Loucy (cell line): ENCODE results near the gene ACTR1A.

Experiments used
- H2AFZ ChIP-seq: fragments of 200-600 bp; sonication (generic); 2 replicates; pipeline ENCODE4 v1.6.0; 2016; ENCODE audit warnings: antibody characterized with exemption, mild to moderate bottlenecking, low read length, moderate library complexity
- H3F3A ChIP-seq: fragments of 200-600 bp; 2 replicates; pipeline ENCODE4 v1.6.0; 2016; ENCODE audit warnings: antibody characterized with exemption, low read depth, mild to moderate bottlenecking
- H3K27me3 ChIP-seq: fragments of 200-600 bp; sonication (generic); 2 replicates; pipeline ENCODE4 v1.6.1; 2014; ENCODE audit warnings: low read length, mild to moderate bottlenecking; ENCODE audit not compliant: insufficient read depth, poor library complexity, severe bottlenecking
- H3K36me3 ChIP-seq: fragments of 200-600 bp; sonication (generic); 2 replicates; pipeline ENCODE4 v1.6.1; 2016; ENCODE audit warnings: low read length; ENCODE audit not compliant: insufficient read depth
- H3K4me1 ChIP-seq: fragments of 200-600 bp; sonication (generic); 2 replicates; pipeline ENCODE4 v1.5.1; 2014; ENCODE audit warnings: low read length, mild to moderate bottlenecking; ENCODE audit not compliant: insufficient read depth, poor library complexity, severe bottlenecking
- H3K4me2 ChIP-seq: fragments of 200-600 bp; sonication (generic); 2 replicates; pipeline ENCODE4 v1.6.0; 2014; ENCODE audit warnings: antibody characterized with exemption, low read length, low read depth, mild to moderate bottlenecking; ENCODE audit not compliant: poor library complexity, severe bottlenecking
- H3K4me3 ChIP-seq: fragments of 200-600 bp; sonication (generic); 2 replicates; pipeline ENCODE4 v1.5.1; 2014; ENCODE audit warnings: low read length, mild to moderate bottlenecking, mixed read lengths; ENCODE audit not compliant: poor library complexity, severe bottlenecking
- H3K79me2 ChIP-seq: fragments of 200-600 bp; sonication (generic); 2 replicates; pipeline ENCODE4 v1.6.1; 2014; ENCODE audit warnings: low read length; ENCODE audit not compliant: insufficient read depth
- H3K9ac ChIP-seq: fragments of 200-600 bp; sonication (generic); 2 replicates; pipeline ENCODE4 v1.6.0; 2014; ENCODE audit warnings: mild to moderate bottlenecking, low read depth, low read length, moderate library complexity; ENCODE audit not compliant: poor library complexity, severe bottlenecking
- H3K9me2 ChIP-seq: fragments of 200-600 bp; sonication (generic); replicated peaks from 2 replicates; pipeline ENCODE4 v1.6.1; 2016; ENCODE audit warnings: low read depth, low read length, mixed read lengths
- H3K9me3 ChIP-seq: fragments of 200-600 bp; sonication (generic); 2 replicates; pipeline ENCODE4 v1.6.1; 2014; ENCODE audit warnings: mild to moderate bottlenecking, antibody characterized with exemption, low read length, low read depth; ENCODE audit not compliant: insufficient read depth
- H4K20me1 ChIP-seq: fragments of 200-600 bp; sonication (generic); 2 replicates; pipeline ENCODE4 v1.6.0; 2014; ENCODE audit warnings: antibody characterized with exemption, low read length, mild to moderate bottlenecking; ENCODE audit not compliant: insufficient read depth, poor library complexity, severe bottlenecking
- EZH2phosphoT487 ChIP-seq: fragments of 200-600 bp; IDR thresholded peaks from 2 replicates; pipeline ENCODE4 v1.6.1; 2018; ENCODE audit warnings: antibody characterized with exemption, mild to moderate bottlenecking, moderate library complexity, borderline replicate concordance
- TF ChIP-seq, protein P1 (sequence below): fragments of 200-600 bp; sonication (generic); conservative IDR thresholded peaks from 2 replicates; pipeline ENCODE4 v1.5.1; 2014; ENCODE audit warnings: mild to moderate bottlenecking, antibody characterized with exemption, low read length

The ACTR1A gene

DNA sequence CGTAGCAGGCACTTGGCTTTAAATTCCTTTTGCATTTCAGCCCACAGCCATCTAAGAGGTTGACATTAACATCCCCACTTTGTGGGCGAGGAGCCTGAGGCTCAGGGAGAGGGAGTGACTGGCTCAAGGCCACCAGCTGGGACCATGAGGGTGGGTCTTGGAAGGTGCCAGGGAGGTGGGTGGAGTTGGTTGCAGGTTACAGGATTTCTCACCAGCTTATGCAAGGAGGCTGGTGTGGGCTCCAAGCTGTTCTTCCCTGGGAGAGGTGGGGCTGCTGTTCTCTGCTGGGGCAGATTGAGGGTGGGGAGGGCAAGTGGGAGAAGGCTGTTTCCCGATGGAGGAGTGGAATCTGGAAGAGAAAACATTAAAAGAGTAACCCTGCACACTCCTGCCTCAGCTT lies 37.0 kb downstream of the ACTR1A start:
- Histone ChIP-seq H3F3A (no peaks in the 10 kb centered on the region), H3K4me3 (no peak overlapping the region), H3K9me2 (no peaks in the 10 kb centered on the region), H3K27me3 (no peaks in the 10 kb centered on the region), H3K4me2 (no peak overlapping the region), H4K20me1 (no peaks in the 10 kb centered on the region), H3K4me1 (peaks cover 16% of the 10 kb centered on the region), H3K9me3 (no peaks in the 10 kb centered on the region), H3K9ac (no peak overlapping the region), H3K79me2 (no peaks in the 10 kb centered on the region), H2AFZ (no peak overlapping the region), H3K36me3 (no peaks in the 10 kb centered on the region)
- TF ChIP-seq, protein P1, sequence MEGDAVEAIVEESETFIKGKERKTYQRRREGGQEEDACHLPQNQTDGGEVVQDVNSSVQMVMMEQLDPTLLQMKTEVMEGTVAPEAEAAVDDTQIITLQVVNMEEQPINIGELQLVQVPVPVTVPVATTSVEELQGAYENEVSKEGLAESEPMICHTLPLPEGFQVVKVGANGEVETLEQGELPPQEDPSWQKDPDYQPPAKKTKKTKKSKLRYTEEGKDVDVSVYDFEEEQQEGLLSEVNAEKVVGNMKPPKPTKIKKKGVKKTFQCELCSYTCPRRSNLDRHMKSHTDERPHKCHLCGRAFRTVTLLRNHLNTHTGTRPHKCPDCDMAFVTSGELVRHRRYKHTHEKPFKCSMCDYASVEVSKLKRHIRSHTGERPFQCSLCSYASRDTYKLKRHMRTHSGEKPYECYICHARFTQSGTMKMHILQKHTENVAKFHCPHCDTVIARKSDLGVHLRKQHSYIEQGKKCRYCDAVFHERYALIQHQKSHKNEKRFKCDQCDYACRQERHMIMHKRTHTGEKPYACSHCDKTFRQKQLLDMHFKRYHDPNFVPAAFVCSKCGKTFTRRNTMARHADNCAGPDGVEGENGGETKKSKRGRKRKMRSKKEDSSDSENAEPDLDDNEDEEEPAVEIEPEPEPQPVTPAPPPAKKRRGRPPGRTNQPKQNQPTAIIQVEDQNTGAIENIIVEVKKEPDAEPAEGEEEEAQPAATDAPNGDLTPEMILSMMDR = no peak
- TF ChIP-seq EZH2phosphoT487 = no peak

DNA sequence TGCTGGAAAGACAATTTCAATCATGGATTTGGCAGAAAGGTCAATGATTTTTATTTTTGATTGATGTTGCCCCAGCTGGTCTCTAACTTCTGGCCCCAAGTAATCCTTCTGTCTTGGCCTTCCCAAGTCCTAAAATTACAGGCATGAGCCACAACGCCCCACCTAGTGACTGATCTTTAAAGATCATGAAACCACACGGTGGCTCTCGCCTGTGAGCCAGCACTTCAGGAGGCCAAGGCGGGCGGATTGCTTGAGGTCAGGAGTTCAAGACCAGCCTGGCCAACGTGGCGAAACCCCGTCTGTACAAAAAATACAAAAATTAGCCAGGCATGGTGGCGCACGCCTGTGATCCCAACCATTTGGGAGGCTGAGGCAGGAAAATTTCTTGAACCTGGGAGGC lies 38.5 kb downstream of the ACTR1A start:
- H3K9me2 ChIP-seq = no peaks in the 10 kb centered on the region
- no peak overlapping the region for H3K9ac ChIP-seq
- no peaks in the 10 kb centered on the region for H3K27me3 ChIP-seq
- peaks cover 16% of the 10 kb centered on the region for H3K4me1 ChIP-seq
- H3K4me2 ChIP-seq = no peak overlapping the region
- H4K20me1 ChIP-seq = no peaks in the 10 kb centered on the region
- H2AFZ ChIP-seq = no peak overlapping the region
- H3F3A ChIP-seq = no peaks in the 10 kb centered on the region
- H3K4me3 ChIP-seq = no peak overlapping the region
- no peaks in the 10 kb centered on the region for H3K36me3 ChIP-seq
- TF ChIP-seq, protein P1 = no peak
- no peaks in the 10 kb centered on the region for H3K79me2 ChIP-seq
- no peaks in the 10 kb centered on the region for H3K9me3 ChIP-seq

DNA sequence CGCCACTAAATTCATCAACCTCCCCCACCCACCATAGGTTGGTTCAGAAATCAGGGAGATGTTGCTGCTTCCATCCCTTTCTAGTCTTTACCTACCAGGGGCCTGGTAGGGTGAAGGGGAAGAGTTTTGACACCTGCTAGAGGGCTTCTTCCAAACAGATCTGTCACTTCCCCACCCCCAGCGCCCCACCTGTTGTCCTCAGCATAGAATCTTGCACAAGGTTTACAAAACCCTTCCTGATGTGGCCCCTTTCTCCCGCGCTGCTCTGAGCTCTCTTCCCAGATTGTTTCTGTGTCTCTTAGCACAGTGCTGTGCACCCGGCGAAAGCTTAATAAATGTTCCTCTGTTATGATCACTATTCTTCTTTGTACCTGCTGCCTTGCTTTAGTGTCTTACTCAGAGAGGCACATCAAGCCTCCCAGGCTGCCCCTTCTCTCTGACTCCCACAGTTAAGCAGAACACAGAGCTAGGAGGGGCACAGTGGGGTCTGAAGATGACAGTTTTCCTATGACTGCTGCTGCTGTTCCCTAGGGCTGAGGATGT lies 39.9 kb downstream of the ACTR1A start:
- Histone ChIP-seq H4K20me1 (no peaks in the 10 kb centered on the region), H3K9me2 (no peaks in the 10 kb centered on the region), H3K9ac (no peak overlapping the region), H3K27me3 (no peaks in the 10 kb centered on the region), H3F3A (no peaks in the 10 kb centered on the region), H3K9me3 (no peaks in the 10 kb centered on the region), H3K4me1 (peaks cover 16% of the 10 kb centered on the region), H2AFZ (no peak overlapping the region), H3K4me2 (peak overlapping the region; percentile 98), H3K4me3 (no peak overlapping the region), H3K36me3 (no peaks in the 10 kb centered on the region), H3K79me2 (no peaks in the 10 kb centered on the region)
- TF ChIP-seq, protein P1 = no peak
- no peak for TF ChIP-seq EZH2phosphoT487
